CD4-positive, alpha-beta T cell (primary cell): ENCODE data around the gene ERMARD. TPM values are rescaled to one million over a fixed set of nuclear protein-coding genes. Genes with fewer than 3 reads are reported as not detected.

Source experiments
- ATAC-seq: fragments of 200-7000 bp; cut with Tn5 transposase; one replicate; pipeline ENCODE4 v1.10.0; 2022; ENCODE audit warnings: mild to moderate bottlenecking; ENCODE audit not compliant: poor library complexity
- CTCF ChIA-PET: fragments of 350-600 bp; sonication (Branson Sonifier 250); formaldehyde crosslinking; loops from one replicate; lab custom pipeline; 2021; ENCODE audit warnings: antibody characterized with exemption, inconsistent platforms; lab: Charles Lee
- POLR2A ChIA-PET: fragments of 350-600 bp; sonication (Branson Sonifier 250); formaldehyde crosslinking; loops from one replicate; lab custom pipeline; 2021; ENCODE audit warnings: antibody characterized with exemption, inconsistent platforms; lab: Charles Lee
- DNase-seq, 14 experiments: peaks; one replicate each; pipeline ENCODE4 v3.0.0-alpha.2; 2013 to 2020; ENCODE audit warnings: mixed read lengths in 2 of 14
- H3K27ac ChIP-seq, 2 donors: one replicate each; pipeline versions ENCODE4 v1.5.1 to v1.7.0; 2013; ENCODE audit warnings: low read length in 2 of 2, low read depth in 1 of 2, mild to moderate bottlenecking in 1 of 2
- H3K27me3 ChIP-seq, 2 experiments: 1 replicate in 1 of 2; 2 replicates in 1 of 2; pipeline versions ENCODE4 v1.6.1 to v1.7.0; 2013; ENCODE audit warnings: low read length in 2 of 2, control low read depth in 1 of 2, mild to moderate bottlenecking in 1 of 2, moderate library complexity in 1 of 2; ENCODE audit not compliant: insufficient read depth in 2 of 2, control insufficient read depth in 1 of 2
- H3K36me3 ChIP-seq: one replicate; pipeline ENCODE4 v1.6.1; 2013; ENCODE audit warnings: low read length, control low read depth; ENCODE audit not compliant: insufficient read depth
- H3K4me1 ChIP-seq: one replicate; pipeline ENCODE4 v1.6.1; 2013; ENCODE audit warnings: low read length, control low read depth; ENCODE audit not compliant: insufficient read depth
- H3K4me3 ChIP-seq: one replicate; pipeline ENCODE4 v1.5.1; 2013; ENCODE audit warnings: mild to moderate bottlenecking, low read length, moderate library complexity
- H3K9me3 ChIP-seq, 2 experiments: 1 replicate in 1 of 2; 2 replicates in 1 of 2; pipeline versions ENCODE4 v1.6.1 to v1.7.0; 2013; ENCODE audit warnings: low read length in 2 of 2, mild to moderate bottlenecking in 2 of 2, control low read depth in 1 of 2, moderate library complexity in 1 of 2; ENCODE audit not compliant: control insufficient read depth in 1 of 2, insufficient read depth in 1 of 2
- H3K27ac Mint-ChIP-seq: one replicate; pipeline ENCODE4 v1.8.0; 2020; ENCODE audit warnings: mixed read lengths
- H3K27me3 Mint-ChIP-seq: one replicate; pipeline ENCODE4 v1.8.0; 2021; ENCODE audit warnings: mixed read lengths
- H3K36me3 Mint-ChIP-seq: one replicate; pipeline ENCODE4 v1.8.0; 2021; ENCODE audit warnings: low read depth, mixed read lengths
- H3K4me1 Mint-ChIP-seq: one replicate; pipeline ENCODE4 v1.8.0; 2021; ENCODE audit warnings: low read depth, mixed read lengths
- H3K4me3 Mint-ChIP-seq: one replicate; pipeline ENCODE4 v1.8.0; 2020; ENCODE audit warnings: mild to moderate bottlenecking, mixed read lengths
- H3K9me3 Mint-ChIP-seq: one replicate; pipeline ENCODE4 v1.8.0; 2020; ENCODE audit warnings: mixed read lengths
- intact Hi-C, 2 experiments: fragments of 100-400 bp; cut with DNase I in 1 of 2; cut with micrococcal nuclease in 1 of 2; formaldehyde crosslinking; loops; one replicate each; pipeline versions ENCODE4 v1.15.1 to v1.9.0; 2023 to 2025; cut with DNase I, micrococcal nuclease
- total RNA-seq, 174 experiments: library from RNA in 2 of 174; stranded (reverse) in 2 of 174; gene quantifications; one replicate each; pipeline ENCODE4 v1.2.3 and lab custom pipeline; 2021 to 2026
- TF ChIP-seq, protein P1 (sequence below): fragments of 200-600 bp; IDR thresholded peaks from one replicate; pipeline ENCODE4 v1.8.0; 2022; ENCODE audit warnings: antibody characterized with exemption, mild to moderate bottlenecking

Gene ERMARD
- total RNA-seq, 2 experiments from 2014 or later: 24.2 to 26.2 TPM

GRCh38 chr6:169798764-169799473 lies 47.5 kb downstream of the ERMARD start:
- no peak overlapping the region for H3K4me3 Mint-ChIP-seq
- ChIA-PET CTCF (no interaction called here), POLR2A (no interaction called here)
- peaks cover 12% of the 10 kb centered on the region for H3K4me1 ChIP-seq
- intact Hi-C loops: no loop called here
- H3K27me3 Mint-ChIP-seq: peaks cover 39% of the 10 kb centered on the region
- no peak for DNase-seq
- TF ChIP-seq, protein P1, sequence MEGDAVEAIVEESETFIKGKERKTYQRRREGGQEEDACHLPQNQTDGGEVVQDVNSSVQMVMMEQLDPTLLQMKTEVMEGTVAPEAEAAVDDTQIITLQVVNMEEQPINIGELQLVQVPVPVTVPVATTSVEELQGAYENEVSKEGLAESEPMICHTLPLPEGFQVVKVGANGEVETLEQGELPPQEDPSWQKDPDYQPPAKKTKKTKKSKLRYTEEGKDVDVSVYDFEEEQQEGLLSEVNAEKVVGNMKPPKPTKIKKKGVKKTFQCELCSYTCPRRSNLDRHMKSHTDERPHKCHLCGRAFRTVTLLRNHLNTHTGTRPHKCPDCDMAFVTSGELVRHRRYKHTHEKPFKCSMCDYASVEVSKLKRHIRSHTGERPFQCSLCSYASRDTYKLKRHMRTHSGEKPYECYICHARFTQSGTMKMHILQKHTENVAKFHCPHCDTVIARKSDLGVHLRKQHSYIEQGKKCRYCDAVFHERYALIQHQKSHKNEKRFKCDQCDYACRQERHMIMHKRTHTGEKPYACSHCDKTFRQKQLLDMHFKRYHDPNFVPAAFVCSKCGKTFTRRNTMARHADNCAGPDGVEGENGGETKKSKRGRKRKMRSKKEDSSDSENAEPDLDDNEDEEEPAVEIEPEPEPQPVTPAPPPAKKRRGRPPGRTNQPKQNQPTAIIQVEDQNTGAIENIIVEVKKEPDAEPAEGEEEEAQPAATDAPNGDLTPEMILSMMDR: no peak
- H3K36me3 ChIP-seq: no peaks in the 10 kb centered on the region
- no peak overlapping the region for H3K27ac ChIP-seq
- H3K36me3 Mint-ChIP-seq: no peaks in the 10 kb centered on the region
- H3K9me3 ChIP-seq: no peaks in the 10 kb centered on the region
- peaks cover 13% of the 10 kb centered on the region for H3K4me1 Mint-ChIP-seq
- peaks cover 3 to 8% of the 10 kb centered on the region in 2 experiments for H3K27me3 ChIP-seq
- ATAC-seq: no peak
- H3K9me3 Mint-ChIP-seq: no peaks in the 10 kb centered on the region
- H3K4me3 ChIP-seq: no peak overlapping the region
- no peak overlapping the region for H3K27ac Mint-ChIP-seq

DNA sequence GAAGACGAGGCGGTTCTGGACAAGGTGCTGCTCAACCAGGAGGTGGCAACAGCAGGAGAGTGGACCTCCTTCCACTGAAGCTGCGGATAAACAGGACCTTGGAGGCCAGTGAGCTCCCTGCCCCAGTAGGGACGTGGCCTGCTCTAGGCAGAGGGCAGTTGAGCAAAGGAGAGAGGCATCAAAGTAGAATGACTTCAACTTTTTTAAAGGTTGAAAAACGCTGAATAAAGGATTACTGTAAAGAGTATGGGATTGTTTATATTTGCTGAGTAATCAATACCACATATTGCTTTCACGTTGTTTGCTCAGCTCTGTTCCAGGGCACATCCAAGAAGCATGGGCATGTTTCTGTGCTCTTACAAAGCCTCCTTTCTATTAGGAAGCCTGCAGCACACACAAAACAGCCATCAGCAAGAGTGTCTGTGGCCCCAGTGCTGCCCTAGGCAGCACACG lies 48.1 kb downstream of the ERMARD start:
- DNase-seq (no peak), ATAC-seq (no peak)
- Histone ChIP-seq H3K27ac (no peak overlapping the region), H3K9me3 (no peaks in the 10 kb centered on the region), H3K36me3 (no peaks in the 10 kb centered on the region), H3K4me1 (peaks cover 18% of the 10 kb centered on the region), H3K27me3 (peaks cover 4 to 12% of the 10 kb centered on the region in 2 experiments), H3K4me3 (no peak overlapping the region)
- TF ChIP-seq, protein P1: no peak
- no peak overlapping the region for H3K27ac Mint-ChIP-seq
- H3K27me3 Mint-ChIP-seq: peaks cover 43% of the 10 kb centered on the region
- peaks cover 19% of the 10 kb centered on the region for H3K4me1 Mint-ChIP-seq
- no peaks in the 10 kb centered on the region for H3K36me3 Mint-ChIP-seq
- ChIA-PET POLR2A (no interaction called here), CTCF (no interaction called here)
- H3K9me3 Mint-ChIP-seq: no peaks in the 10 kb centered on the region
- no peak overlapping the region for H3K4me3 Mint-ChIP-seq
- intact Hi-C loops: no loop called here

DNA sequence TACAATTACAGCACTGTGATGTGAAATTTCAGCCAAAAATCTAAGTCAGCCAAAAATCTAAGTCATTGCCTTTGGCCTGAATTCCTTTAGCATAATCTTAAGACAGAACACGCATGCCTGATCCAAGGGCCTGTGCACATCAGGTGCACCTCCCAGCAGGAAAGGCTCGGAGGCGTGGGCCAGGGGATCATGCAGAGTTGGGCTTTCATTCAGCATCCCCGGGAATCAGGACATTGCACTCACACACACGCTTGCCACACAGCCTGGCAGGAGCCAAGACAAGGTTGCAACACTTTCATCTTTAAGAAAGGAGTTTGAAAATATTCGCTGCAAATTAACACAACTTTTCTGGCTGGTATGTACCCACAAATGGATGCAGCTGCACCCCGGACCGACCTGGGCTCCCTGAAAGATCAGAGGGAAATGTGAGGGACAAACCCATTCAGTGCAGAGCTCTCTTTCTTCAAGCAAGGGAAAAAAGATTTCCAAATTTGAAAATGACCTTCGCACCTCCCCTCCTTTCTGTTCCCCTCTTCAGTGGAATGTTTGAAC lies 48.8 kb downstream of the ERMARD start:
- no peak for ATAC-seq
- H3K9me3 ChIP-seq: no peaks in the 10 kb centered on the region
- CTCF ChIA-PET: interaction anchor here (1.9 kb wide), 1 partner anchor 10 kb away, joined by 4 read pairs; no protein-coding TSS in a partner anchor

More for the DNA sequence above, 48.8 kb downstream of the ERMARD start:
- Histone ChIP-seq H3K36me3 (no peaks in the 10 kb centered on the region), H3K4me3 (no peak overlapping the region), H3K27ac (no peak overlapping the region), H3K4me1 (peaks cover 24% of the 10 kb centered on the region), H3K27me3 (peaks cover 11 to 14% of the 10 kb centered on the region in 2 experiments)
- Mint-ChIP-seq H3K27ac (no peak overlapping the region), H3K4me3 (no peak overlapping the region), H3K27me3 (peaks cover 48% of the 10 kb centered on the region), H3K4me1 (peaks cover 26% of the 10 kb centered on the region), H3K9me3 (no peaks in the 10 kb centered on the region), H3K36me3 (no peaks in the 10 kb centered on the region)
- intact Hi-C loops: no loop called here
- DNase-seq: no peak
- TF ChIP-seq, protein P1: no peak
- POLR2A ChIA-PET: no interaction called here
